Gastrocnemius medialis (tissue), 4 donors: Measurements from ENCODE around the gene LDLRAD3. TPM values are rescaled to one million over a fixed set of nuclear protein-coding genes. Genes with fewer than 3 reads are reported as not detected.

Experiments
- ATAC-seq, 2 donors: fragments of 150-250 bp; one replicate each; pipeline ENCODE4 v1.9.1; 2016
- DNase-seq, 2 donors: peaks; one replicate each; pipeline ENCODE4 v3.0.0-alpha.2; 2019
- H3K27ac ChIP-seq, 4 donors: fragments of 200-600 bp; sonication (generic); 1 replicate in 1 of 4; 2 replicates in 3 of 4; pipeline ENCODE4 v1.5.1; 2016 to 2018; ENCODE audit warnings: mild to moderate bottlenecking in 2 of 4, moderate library complexity in 1 of 4
- H3K27me3 ChIP-seq, 3 donors: fragments of 200-600 bp; sonication (generic) in 2 of 3; 1 replicate in 1 of 3; 2 replicates in 2 of 3; pipeline versions ENCODE4 v1.5.1 to v1.6.0; 2016 to 2019; ENCODE audit warnings: mild to moderate bottlenecking in 1 of 3, moderate library complexity in 1 of 3
- H3K36me3 ChIP-seq, 2 donors: fragments of 200-600 bp; sonication (generic) in 1 of 2; one replicate each; pipeline ENCODE4 v1.5.1; 2017 to 2018
- H3K4me1 ChIP-seq, 2 donors: fragments of 200-600 bp; sonication (generic) in 1 of 2; one replicate each; pipeline ENCODE4 v1.5.1; 2016 to 2017; ENCODE audit warnings: mild to moderate bottlenecking in 2 of 2
- H3K4me3 ChIP-seq, 4 donors: fragments of 200-600 bp; sonication (generic) in 3 of 4; 1 replicate in 1 of 4; 2 replicates in 3 of 4; pipeline ENCODE4 v1.5.1; 2016 to 2019; ENCODE audit warnings: mild to moderate bottlenecking in 2 of 4
- H3K9me3 ChIP-seq, 3 donors: fragments of 200-600 bp; sonication (generic) in 2 of 3; 1 replicate in 1 of 3; 2 replicates in 2 of 3; pipeline ENCODE4 v1.5.1; 2016 to 2019
- CTCF ChIP-seq, 5 experiments: fragments of 450-650 bp in 3 of 5; fragments of 200-600 bp in 2 of 5; sonication (generic) in 2 of 5; IDR thresholded peaks in 4 of 5; conservative IDR thresholded peaks in 1 of 5; 1 replicate in 4 of 5; 2 replicates in 1 of 5; pipeline ENCODE4 v1.5.1; 2016 to 2019; ENCODE audit warnings: antibody characterized with exemption in 5 of 5, mild to moderate bottlenecking in 3 of 5, moderate library complexity in 3 of 5
- POLR2A ChIP-seq, 2 donors: fragments of 450-650 bp; IDR thresholded peaks; one replicate each; pipeline ENCODE4 v1.6.1; 2017; ENCODE audit warnings: antibody characterized with exemption in 2 of 2, mild to moderate bottlenecking in 2 of 2, moderate library complexity in 2 of 2
- in situ Hi-C, 4 donors: fragments of 200-750 bp; cut with MboI; loops; one replicate each; pipeline versions ENCODE4 v1.15.0 to v1.8.0; 2017; ENCODE audit warnings: low sequenced_read_pairs in 4 of 4
- intact Hi-C: fragments of 100-400 bp; cut with DNase I; formaldehyde crosslinking; loops from one replicate; pipeline ENCODE4 v1.15.1; 2023; ENCODE audit warnings: low total_unique reads
- total RNA-seq, 4 donors: library from RNA; depleted of rRNA; stranded (reverse); fragments of >200 nt; gene quantifications; one replicate each; pipeline versions ENCODE4 v1.1.0 to v1.2.3, GENCODE V29; 2016

The LDLRAD3 gene
- total RNA-seq, 4 donors from 2014 or later = 6.1 to 12.8 (median 11.8) TPM

GRCh38 chr11:36029616-36030015, 85.8 kb downstream of the LDLRAD3 start:
- TF ChIP-seq CTCF (IDR thresholded peaks at IDR 0.05 in 4 of 5, conservative IDR thresholded peaks at IDR 0.05 in 1 of 5) (no peak), POLR2A (IDR thresholded peaks at IDR 0.05) (no peak)
- H3K9me3 ChIP-seq = no peaks in the 10 kb centered on the region
- peaks cover 0 to 8% of the 10 kb centered on the region in 2 donors for H3K4me1 ChIP-seq
- H3K27ac ChIP-seq = no peak overlapping the region
- H3K4me3 ChIP-seq = no peak overlapping the region
- intact Hi-C loops (no loop called here), in situ Hi-C loops (loop anchor here in 3 of 4 donors (10.0 to 25.0 kb wide), 2 partner anchors 233 to 415 kb away; partner anchors contain the start of gene FJX1 (in 1 of the 3))
- no peaks in the 10 kb centered on the region for H3K27me3 ChIP-seq
- no peaks in the 10 kb centered on the region for H3K36me3 ChIP-seq
- ATAC-seq = no peak
- DNase-seq = no peak

GRCh38 chr11:36030731-36031281, 86.9 kb downstream of the LDLRAD3 start:
- DNase-seq (peak; percentile 17 to 47), ATAC-seq (peak; percentile 43 to 63)
- no peaks in the 10 kb centered on the region for H3K9me3 ChIP-seq
- intact Hi-C loops (no loop called here), in situ Hi-C loops (loop anchor here in 3 of 4 donors (10.0 to 25.0 kb wide), 2 partner anchors 231 to 416 kb away; partner anchors contain the start of gene FJX1 (in 1 of the 3))
- peak overlapping the region in 1 of 4 donors; percentile 33 for H3K27ac ChIP-seq
- H3K4me1 ChIP-seq = peaks cover 0 to 8% of the 10 kb centered on the region in 2 donors
- H3K4me3 ChIP-seq = no peak overlapping the region
- TF ChIP-seq POLR2A (IDR thresholded peaks at IDR 0.05) = no peak
- no peak for TF ChIP-seq CTCF (IDR thresholded peaks at IDR 0.05 in 4 of 5, conservative IDR thresholded peaks at IDR 0.05 in 1 of 5)
- H3K36me3 ChIP-seq = no peaks in the 10 kb centered on the region
- H3K27me3 ChIP-seq = no peaks in the 10 kb centered on the region

- DNase-seq = no peak
- Histone ChIP-seq H3K27ac (no peak overlapping the region), H3K9me3 (no peaks in the 10 kb centered on the region), H3K4me3 (no peak overlapping the region), H3K36me3 (no peaks in the 10 kb centered on the region), H3K4me1 (peaks cover 3 to 8% of the 10 kb centered on the region in 2 donors), H3K27me3 (no peaks in the 10 kb centered on the region)
- TF ChIP-seq CTCF (IDR thresholded peaks at IDR 0.05 in 4 of 5, conservative IDR thresholded peaks at IDR 0.05 in 1 of 5) = no peak
- TF ChIP-seq POLR2A (IDR thresholded peaks at IDR 0.05) = no peak
- in situ Hi-C loops = loop anchor here in 3 of 4 donors (10.0 to 25.0 kb wide), 2 partner anchors 229 to 418 kb away; partner anchors contain the start of gene FJX1 (in 1 of the 3)
- no peak for ATAC-seq
- intact Hi-C loops = no loop called here
Measured at GRCh38 chr11:36033082-36033751, 89.4 kb downstream of the LDLRAD3 start.

GRCh38 chr11:36033936-36034335, 90.1 kb downstream of the LDLRAD3 start:
- Histone ChIP-seq H3K36me3 (no peaks in the 10 kb centered on the region), H3K27me3 (no peaks in the 10 kb centered on the region), H3K4me1 (peaks cover 3 to 8% of the 10 kb centered on the region in 2 donors), H3K9me3 (no peaks in the 10 kb centered on the region), H3K27ac (no peak overlapping the region), H3K4me3 (no peak overlapping the region)
- ATAC-seq = no peak
- in situ Hi-C loops (loop anchor here in 3 of 4 donors (10.0 to 25.0 kb wide), 2 partner anchors 228 to 419 kb away; partner anchors contain the start of gene FJX1 (in 1 of the 3)), intact Hi-C loops (no loop called here)
- TF ChIP-seq POLR2A (IDR thresholded peaks at IDR 0.05) = no peak
- TF ChIP-seq CTCF (IDR thresholded peaks at IDR 0.05 in 4 of 5, conservative IDR thresholded peaks at IDR 0.05 in 1 of 5) = no peak
- DNase-seq = no peak
